Liver (tissue), 9 donors: ENCODE results near the gene ETS2. TPM values are rescaled to one million over a fixed set of nuclear protein-coding genes. Genes with fewer than 3 reads are reported as not detected.

Source experiments
- DNase-seq: peaks from one replicate; pipeline ENCODE4 v3.0.0-alpha.2; 2017; ENCODE audit warnings: low spot score
- H3K27ac ChIP-seq, 2 donors: one replicate each; pipeline ENCODE4 v1.7.0; 2013; ENCODE audit warnings: inconsistent platforms in 2 of 2, low read length in 2 of 2, control low read depth in 1 of 2, low read depth in 1 of 2, mild to moderate bottlenecking in 1 of 2
- H3K27me3 ChIP-seq, 4 donors: one replicate each; pipeline versions ENCODE4 v1.6.1 to v1.7.0; 2013; ENCODE audit warnings: low read length in 3 of 4, inconsistent platforms in 1 of 4, mild to moderate bottlenecking in 1 of 4, moderate library complexity in 1 of 4; ENCODE audit not compliant: control insufficient read depth in 4 of 4, insufficient read depth in 4 of 4
- H3K36me3 ChIP-seq, 4 donors: one replicate each; pipeline versions ENCODE4 v1.6.1 to v1.7.0; 2013; ENCODE audit warnings: low read length in 3 of 4, mild to moderate bottlenecking in 3 of 4, low read depth in 1 of 4, moderate library complexity in 1 of 4; ENCODE audit not compliant: control insufficient read depth in 4 of 4, insufficient read depth in 3 of 4
- H3K4me1 ChIP-seq, 4 donors: one replicate each; pipeline versions ENCODE4 v1.6.1 to v1.7.0; 2013; ENCODE audit warnings: low read length in 3 of 4, mild to moderate bottlenecking in 3 of 4, moderate library complexity in 1 of 4; ENCODE audit not compliant: control insufficient read depth in 4 of 4, insufficient read depth in 4 of 4
- H3K4me3 ChIP-seq, 3 donors: one replicate each; pipeline versions ENCODE4 v1.6.1 to v1.7.0; 2013; ENCODE audit warnings: low read length in 3 of 3, control low read depth in 1 of 3, low read depth in 1 of 3, mild to moderate bottlenecking in 1 of 3
- H3K9ac ChIP-seq, 2 donors: one replicate each; pipeline ENCODE4 v1.7.0; 2013; ENCODE audit warnings: low read length in 2 of 2, mild to moderate bottlenecking in 2 of 2, moderate library complexity in 2 of 2, control low read depth in 1 of 2, low read depth in 1 of 2
- H3K9me3 ChIP-seq, 4 donors: one replicate each; pipeline versions ENCODE4 v1.6.1 to v1.7.0; 2013; ENCODE audit warnings: low read length in 3 of 4; ENCODE audit not compliant: control insufficient read depth in 4 of 4
- EGR1 ChIP-seq, 2 donors: IDR thresholded peaks; 2 replicates each; pipeline ENCODE4 v1.6.1; 2016 to 2018; ENCODE audit warnings: antibody characterized with exemption in 2 of 2, low read depth in 2 of 2
- GABPA ChIP-seq, 2 donors: IDR thresholded peaks in 1 of 2; conservative IDR thresholded peaks in 1 of 2; 2 replicates each; pipeline ENCODE4 v1.6.1; 2016; ENCODE audit warnings: antibody characterized with exemption in 2 of 2, mild to moderate bottlenecking in 1 of 2, moderate library complexity in 1 of 2
- HNF4A ChIP-seq, 2 donors: conservative IDR thresholded peaks; 2 replicates each; pipeline ENCODE4 v1.6.1; 2016; ENCODE audit warnings: antibody characterized with exemption in 2 of 2, mild to moderate bottlenecking in 2 of 2
- HNF4G ChIP-seq: IDR thresholded peaks from 2 replicates; pipeline ENCODE4 v1.6.1; 2016; ENCODE audit warnings: antibody characterized with exemption
- NR2F2 ChIP-seq: IDR thresholded peaks from 2 replicates; pipeline ENCODE4 v1.6.1; 2016; ENCODE audit warnings: antibody characterized with exemption
- SP1 ChIP-seq: IDR thresholded peaks from 2 replicates; pipeline ENCODE4 v1.6.1; 2018; ENCODE audit warnings: antibody characterized with exemption, mild to moderate bottlenecking
- TAF1 ChIP-seq: conservative IDR thresholded peaks from 2 replicates; pipeline ENCODE4 v1.6.1; 2016; ENCODE audit warnings: antibody characterized with exemption, mild to moderate bottlenecking
- WGBS: extraction: QIAGEN DNeasy Blood & Tissue Kit; methylation state at CpG from one replicate; pipeline ENCODE4 v1.1.7; 2013; 5-methylcytosine and 5-hydroxymethylcytosine counted together
- polyA plus RNA-seq, 2 donors: library from polyadenylated mRNA; stranded (reverse) in 1 of 2; unstranded in 1 of 2; fragments of 200-250 nt in 1 of 2; fragments of >200 nt in 1 of 2; fragmentation: Nextera tagmentation in 1 of 2; extraction: Ambion mirVana in 1 of 2; gene quantifications; one replicate each; pipeline versions ENCODE4 v1.2.1 to v1.2.3, GENCODE V29; 2013 to 2015
- total RNA-seq, 2 donors: library from RNA; depleted of rRNA; stranded (reverse); fragments of >200 nt; gene quantifications; one replicate each; pipeline ENCODE4 v1.2.3, GENCODE V29; 2014
- TF ChIP-seq, protein P1 (sequence below): fragments of 150-350 bp; IDR thresholded peaks from 2 replicates; pipeline ENCODE4 v1.5.1; 2017; ENCODE audit warnings: improper control_type of control experiment, low read depth, low read length; ENCODE audit not compliant: missing input control
- TF ChIP-seq, protein P2 (sequence below): IDR thresholded peaks from 2 replicates; pipeline ENCODE4 v1.6.1; 2016; ENCODE audit warnings: antibody characterized with exemption, mild to moderate bottlenecking
- TF ChIP-seq, protein P3 (sequence below): IDR thresholded peaks from 2 replicates; pipeline ENCODE4 v1.6.1; 2016; ENCODE audit warnings: antibody characterized with exemption
- TF ChIP-seq, protein P4 (sequence below): IDR thresholded peaks from 2 replicates; pipeline ENCODE4 v1.6.1; 2016; ENCODE audit warnings: antibody characterized with exemption
- donor health status: healthy.
- donor health status: healthy.
- donor health status: healthy.
- donor health status: healthy.
- donor health status: healthy.

Gene ETS2
- total and polyA plus RNA-seq, 4 donors: 20.2 to 90.7 (median 41.8) TPM

DNA sequence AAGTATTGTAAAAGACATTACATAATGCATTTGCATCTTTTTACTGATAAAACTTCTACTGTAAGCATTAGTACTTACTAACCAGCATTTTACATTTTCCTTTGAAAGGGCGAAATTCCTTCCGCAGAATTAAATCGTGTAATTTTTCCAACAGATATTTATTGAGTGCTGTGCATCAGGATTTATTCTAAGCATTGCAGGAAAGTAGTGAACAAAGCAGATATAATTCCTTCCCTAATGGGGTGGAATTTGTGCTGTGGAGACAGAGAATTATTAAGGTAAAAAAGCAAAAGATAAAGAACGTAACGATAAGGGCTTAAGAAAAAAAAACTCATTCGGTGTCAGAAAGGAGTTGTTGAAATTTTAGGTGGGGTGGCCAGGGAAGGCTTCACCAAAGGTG lies 7.6 kb upstream of the ETS2 start:
- Histone ChIP-seq H3K4me1 (peaks cover 2 to 12% (median 4%) of the 10 kb centered on the region in 4 donors), H3K36me3 (no peaks in the 10 kb centered on the region), H3K27me3 (no peaks in the 10 kb centered on the region), H3K27ac (no peak overlapping the region), H3K9ac (no peak overlapping the region), H3K4me3 (no peak overlapping the region), H3K9me3 (no peaks in the 10 kb centered on the region)
- DNase-seq: no peak
- 97% methylated on average over 6 of the region's 6 CpGs for WGBS
- TF ChIP-seq NR2F2: no peak
- TF ChIP-seq GABPA (IDR thresholded peaks at IDR 0.05 in 1 of 2, conservative IDR thresholded peaks at IDR 0.05 in 1 of 2): no peak
- TF ChIP-seq EGR1 (IDR thresholded peaks at IDR 0.05; ENCODE audit: low read depth in 2 of 2): no peak
- TF ChIP-seq, protein P1, sequence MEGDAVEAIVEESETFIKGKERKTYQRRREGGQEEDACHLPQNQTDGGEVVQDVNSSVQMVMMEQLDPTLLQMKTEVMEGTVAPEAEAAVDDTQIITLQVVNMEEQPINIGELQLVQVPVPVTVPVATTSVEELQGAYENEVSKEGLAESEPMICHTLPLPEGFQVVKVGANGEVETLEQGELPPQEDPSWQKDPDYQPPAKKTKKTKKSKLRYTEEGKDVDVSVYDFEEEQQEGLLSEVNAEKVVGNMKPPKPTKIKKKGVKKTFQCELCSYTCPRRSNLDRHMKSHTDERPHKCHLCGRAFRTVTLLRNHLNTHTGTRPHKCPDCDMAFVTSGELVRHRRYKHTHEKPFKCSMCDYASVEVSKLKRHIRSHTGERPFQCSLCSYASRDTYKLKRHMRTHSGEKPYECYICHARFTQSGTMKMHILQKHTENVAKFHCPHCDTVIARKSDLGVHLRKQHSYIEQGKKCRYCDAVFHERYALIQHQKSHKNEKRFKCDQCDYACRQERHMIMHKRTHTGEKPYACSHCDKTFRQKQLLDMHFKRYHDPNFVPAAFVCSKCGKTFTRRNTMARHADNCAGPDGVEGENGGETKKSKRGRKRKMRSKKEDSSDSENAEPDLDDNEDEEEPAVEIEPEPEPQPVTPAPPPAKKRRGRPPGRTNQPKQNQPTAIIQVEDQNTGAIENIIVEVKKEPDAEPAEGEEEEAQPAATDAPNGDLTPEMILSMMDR: no peak
- no peak for TF ChIP-seq HNF4G
- TF ChIP-seq, protein P2, sequence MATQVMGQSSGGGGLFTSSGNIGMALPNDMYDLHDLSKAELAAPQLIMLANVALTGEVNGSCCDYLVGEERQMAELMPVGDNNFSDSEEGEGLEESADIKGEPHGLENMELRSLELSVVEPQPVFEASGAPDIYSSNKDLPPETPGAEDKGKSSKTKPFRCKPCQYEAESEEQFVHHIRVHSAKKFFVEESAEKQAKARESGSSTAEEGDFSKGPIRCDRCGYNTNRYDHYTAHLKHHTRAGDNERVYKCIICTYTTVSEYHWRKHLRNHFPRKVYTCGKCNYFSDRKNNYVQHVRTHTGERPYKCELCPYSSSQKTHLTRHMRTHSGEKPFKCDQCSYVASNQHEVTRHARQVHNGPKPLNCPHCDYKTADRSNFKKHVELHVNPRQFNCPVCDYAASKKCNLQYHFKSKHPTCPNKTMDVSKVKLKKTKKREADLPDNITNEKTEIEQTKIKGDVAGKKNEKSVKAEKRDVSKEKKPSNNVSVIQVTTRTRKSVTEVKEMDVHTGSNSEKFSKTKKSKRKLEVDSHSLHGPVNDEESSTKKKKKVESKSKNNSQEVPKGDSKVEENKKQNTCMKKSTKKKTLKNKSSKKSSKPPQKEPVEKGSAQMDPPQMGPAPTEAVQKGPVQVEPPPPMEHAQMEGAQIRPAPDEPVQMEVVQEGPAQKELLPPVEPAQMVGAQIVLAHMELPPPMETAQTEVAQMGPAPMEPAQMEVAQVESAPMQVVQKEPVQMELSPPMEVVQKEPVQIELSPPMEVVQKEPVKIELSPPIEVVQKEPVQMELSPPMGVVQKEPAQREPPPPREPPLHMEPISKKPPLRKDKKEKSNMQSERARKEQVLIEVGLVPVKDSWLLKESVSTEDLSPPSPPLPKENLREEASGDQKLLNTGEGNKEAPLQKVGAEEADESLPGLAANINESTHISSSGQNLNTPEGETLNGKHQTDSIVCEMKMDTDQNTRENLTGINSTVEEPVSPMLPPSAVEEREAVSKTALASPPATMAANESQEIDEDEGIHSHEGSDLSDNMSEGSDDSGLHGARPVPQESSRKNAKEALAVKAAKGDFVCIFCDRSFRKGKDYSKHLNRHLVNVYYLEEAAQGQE: no peak
- TF ChIP-seq, protein P3, sequence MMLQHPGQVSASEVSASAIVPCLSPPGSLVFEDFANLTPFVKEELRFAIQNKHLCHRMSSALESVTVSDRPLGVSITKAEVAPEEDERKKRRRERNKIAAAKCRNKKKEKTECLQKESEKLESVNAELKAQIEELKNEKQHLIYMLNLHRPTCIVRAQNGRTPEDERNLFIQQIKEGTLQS: no peak
- no peak for TF ChIP-seq TAF1
- no peak for TF ChIP-seq SP1
- TF ChIP-seq HNF4A (conservative IDR thresholded peaks at IDR 0.05): no peak
- TF ChIP-seq, protein P4, sequence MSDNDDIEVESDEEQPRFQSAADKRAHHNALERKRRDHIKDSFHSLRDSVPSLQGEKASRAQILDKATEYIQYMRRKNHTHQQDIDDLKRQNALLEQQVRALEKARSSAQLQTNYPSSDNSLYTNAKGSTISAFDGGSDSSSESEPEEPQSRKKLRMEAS: no peak

DNA sequence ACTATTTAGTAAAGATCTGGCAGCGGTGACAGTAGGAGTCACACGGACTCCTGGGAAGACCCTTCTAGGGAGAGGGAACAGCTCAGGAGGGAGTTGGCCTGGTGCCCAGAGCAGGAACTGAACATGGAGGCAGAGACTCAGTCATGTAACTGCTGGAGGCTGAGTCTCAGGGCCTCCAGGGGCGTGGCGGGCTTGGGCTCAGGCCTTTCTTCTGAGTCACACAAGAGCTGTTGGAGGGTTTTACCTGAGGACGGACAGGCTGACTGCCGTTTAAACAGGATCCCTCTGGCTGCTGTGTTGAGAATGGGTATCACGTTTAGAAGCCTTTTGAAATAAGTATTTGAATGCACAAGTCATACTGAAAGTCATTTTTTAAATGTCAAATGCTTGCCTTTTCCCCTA lies 7.2 kb upstream of the ETS2 start:
- Histone ChIP-seq H3K9me3 (no peaks in the 10 kb centered on the region), H3K27ac (no peak overlapping the region), H3K4me3 (no peak overlapping the region), H3K27me3 (no peaks in the 10 kb centered on the region), H3K4me1 (peaks cover 2 to 12% (median 4%) of the 10 kb centered on the region in 4 donors), H3K36me3 (no peaks in the 10 kb centered on the region), H3K9ac (no peak overlapping the region)
- TF ChIP-seq GABPA (IDR thresholded peaks at IDR 0.05 in 1 of 2, conservative IDR thresholded peaks at IDR 0.05 in 1 of 2): no peak
- TF ChIP-seq HNF4G: no peak
- TF ChIP-seq HNF4A (conservative IDR thresholded peaks at IDR 0.05): no peak
- WGBS: 92% methylated on average over 7 of the region's 7 CpGs
- DNase-seq: no peak
